K562 (cell line): Measurements from ENCODE around the gene SGPP1. TPM values are rescaled to one million over a fixed set of nuclear protein-coding genes. Genes with fewer than 3 reads are reported as not detected.
"Not testable (repeated sequence)": the region's sequence is repeated elsewhere in the genome, so short reads cannot be mapped to it uniquely, and the experiment has no call there.

Experiments used
- ATAC-seq: fragments of 200-7000 bp; cut with Tn5 transposase; 3 replicates; pipeline ENCODE4 v1.9.1; 2020; ENCODE audit warnings: moderate library complexity
- BruUV-seq: library from RNA; stranded (reverse); fragments of 400-500 nt; replicated peaks from 2 replicates; lab custom pipeline; 2021; lab: Mats Ljungman, UMichigan
- CTCF ChIA-PET: fragments of 300-600 bp; formaldehyde crosslinking; extraction: SDS; loops from one replicate; lab custom pipeline; 2021; ENCODE audit warnings: low intra/inter-chr PET ratio; lab: Yijun Ruan, JAX
- POLR2A ChIA-PET: fragments of 300-600, 350-650 bp; sonication (Branson Sonifier 250); formaldehyde crosslinking; extraction: SDS; loops from one replicate; lab custom pipeline; 2021; ENCODE audit warnings: antibody characterized with exemption, inconsistent platforms; lab: Yijun Ruan, JAX
- DNase-seq, 4 experiments: peaks; one replicate each; pipeline versions ENCODE4 v3.0.0 to v3.0.0-alpha.2; 2011 to 2018; ENCODE audit warnings: low spot score in 3 of 4, mixed read lengths in 3 of 4; ENCODE audit errors: extremely low read depth in 1 of 4
- FAIRE-seq: peaks from 2 replicates; lab custom pipeline; 2011; peaks lifted over from hg19 to GRCh38; lab: Jason Lieb, UNC
- H2AFZ ChIP-seq: 2 replicates; pipeline ENCODE4 v1.6.0; 2011; ENCODE audit warnings: low read depth, low read length, control low read depth, inconsistent platforms
- H3K27ac ChIP-seq: fragments of 200-600 bp; 3 replicates; pipeline ENCODE4 v1.8.0; 2011; ENCODE audit warnings: low read depth, mild to moderate bottlenecking, control low read depth, inconsistent platforms, low read length, moderate library complexity, mixed read lengths; ENCODE audit errors: extremely low read depth
- H3K27me3 ChIP-seq, 2 experiments: fragments of 300-600 bp in 1 of 2; 2 replicates in 1 of 2; 3 replicates in 1 of 2; pipeline versions ENCODE4 v1.6.0 to v1.8.0; 2011; ENCODE audit warnings: inconsistent platforms in 2 of 2, low read length in 2 of 2, mild to moderate bottlenecking in 1 of 2, mixed read lengths in 1 of 2, moderate library complexity in 1 of 2; ENCODE audit not compliant: control insufficient read depth in 2 of 2, insufficient read depth in 2 of 2
- H3K36me3 ChIP-seq: fragments of 300-600 bp; 3 replicates; pipeline ENCODE4 v1.8.0; 2011; ENCODE audit warnings: mild to moderate bottlenecking, low read length, inconsistent platforms; ENCODE audit not compliant: control insufficient read depth, insufficient read depth
- H3K4me1 ChIP-seq, 2 experiments: fragments of 200-600 bp in 1 of 2; replicated peaks in 1 of 2; 2 replicates in 1 of 2; 3 replicates in 1 of 2; pipeline versions ENCODE4 v1.5.1 to v1.8.0; 2011; ENCODE audit warnings: inconsistent platforms in 2 of 2, low read length in 2 of 2, mild to moderate bottlenecking in 1 of 2, mixed read lengths in 1 of 2, moderate library complexity in 1 of 2; ENCODE audit not compliant: control insufficient read depth in 2 of 2, insufficient read depth in 2 of 2
- H3K4me2 ChIP-seq: 2 replicates; pipeline ENCODE4 v1.6.1; 2011; ENCODE audit warnings: low read length, control low read depth, inconsistent platforms, mixed read lengths; ENCODE audit not compliant: insufficient read depth
- H3K4me3 ChIP-seq: fragments of 200-600 bp; sonication (generic), shearing (Covaris generic); 2 replicates; pipeline ENCODE4 v1.5.1; 2016; ENCODE audit warnings: control low read depth, inconsistent platforms
- H3K79me2 ChIP-seq: fragments of 200-600 bp; 3 replicates; pipeline ENCODE4 v1.8.0; 2011; ENCODE audit warnings: low read length, inconsistent platforms; ENCODE audit not compliant: control insufficient read depth, insufficient read depth
- H3K9ac ChIP-seq, 2 experiments: 2 replicates each; pipeline versions ENCODE4 v1.6.0 to v1.6.1; 2011; ENCODE audit warnings: low read depth in 2 of 2, low read length in 2 of 2, control low read depth in 1 of 2, inconsistent platforms in 1 of 2, mild to moderate bottlenecking in 1 of 2, mixed read lengths in 1 of 2; ENCODE audit not compliant: insufficient read depth in 1 of 2
- H3K9me1 ChIP-seq: one replicate; pipeline ENCODE4 v1.6.0; 2011; ENCODE audit warnings: inconsistent platforms, mild to moderate bottlenecking, low read length, moderate library complexity; ENCODE audit not compliant: control insufficient read depth, insufficient read depth
- H3K9me3 ChIP-seq: replicated peaks from 2 replicates; pipeline ENCODE4 v1.5.1; 2011; ENCODE audit warnings: low read depth, low read length, inconsistent platforms; ENCODE audit not compliant: control insufficient read depth, insufficient read depth
- H4K20me1 ChIP-seq: replicated peaks from 2 replicates; pipeline ENCODE4 v1.6.1; 2011; ENCODE audit warnings: low read length, inconsistent platforms, mixed read lengths; ENCODE audit not compliant: control insufficient read depth, insufficient read depth
- C11orf30 ChIP-seq: fragments of 450-650 bp; IDR thresholded peaks from 2 replicates; pipeline ENCODE4 v1.6.1; 2016; ENCODE audit warnings: low read depth, mild to moderate bottlenecking
- MAFG ChIP-seq: fragments of 450-650 bp; conservative IDR thresholded peaks from 2 replicates; pipeline ENCODE4 v1.6.1; 2016; ENCODE audit warnings: missing genetic modification characterization, missing compliant biosample characterization
- NFE2 ChIP-seq: IDR thresholded peaks from 2 replicates; pipeline ENCODE4 v1.6.1; 2014; ENCODE audit warnings: antibody characterized with exemption, low read depth
- ZNF316 ChIP-seq: fragments of 450-650 bp; IDR thresholded peaks from 2 replicates; pipeline ENCODE4 v1.6.1; 2016
- WGBS: fragments of 100-300 bp; shearing (Covaris generic); methylation state at CpG from one replicate; pipeline ENCODE4 v1.1.6; 2016; ENCODE audit warnings: low coverage, mixed read lengths; ENCODE audit not compliant: insufficient coverage; ENCODE audit errors: missing lambda C conversion rate; 5-methylcytosine and 5-hydroxymethylcytosine counted together
- in situ Hi-C: fragments of 300-500 bp; cut with MboI; formaldehyde crosslinking; loops from 4 replicates; pipeline ENCODE4 v1.15.0; 2018; ENCODE audit warnings: inconsistent platforms, mixed read lengths
- intact Hi-C: fragments of 100-400 bp; cut with micrococcal nuclease; formaldehyde crosslinking; loops from 2 replicates; pipeline ENCODE4 v1.14.2; 2022
- polyA plus RNA-seq, 8 experiments: library from polyadenylated mRNA; depleted of rRNA in 4 of 8; stranded (reverse) in 5 of 8; unstranded in 3 of 8; fragments of >200 nt; fragmentation: Nextera tagmentation in 2 of 8; fragmentation: Illumina TruSeq in 1 of 8; extraction: Ambion mirVana in 2 of 8; extraction: Trizol in 1 of 8; gene quantifications; 2 replicates each; pipeline versions ENCODE4 v1.2.1 to v1.2.3, GENCODE V29; 2011 to 2014; ENCODE audit warnings: inconsistent platforms in 1 of 8, missing spikeins in 1 of 8
- small RNA-seq: library from RNA; depleted of rRNA; stranded (forward); fragments of <200 nt; gene quantifications from one replicate; pipeline ENCODE3, GENCODE V24; 2014
- total RNA-seq, 7 experiments: library from RNA; depleted of rRNA in 6 of 7; stranded (reverse); fragments of >200 nt in 6 of 7; fragmentation: Illumina TruSeq in 2 of 7; extraction: Trizol in 2 of 7; gene quantifications; 2 replicates each; pipeline versions ENCODE4 v1.2.1 to v1.2.3, GENCODE V29; 2011 to 2021; ENCODE audit warnings: low replicate concordance in 1 of 7

The SGPP1 gene
- total and polyA plus RNA-seq, 9 of the 15 experiments (the other 6 are each of a cell fraction or from before 2014, with no cell fraction given) = 2.2 to 7.3 (median 5.6) TPM

DNA sequence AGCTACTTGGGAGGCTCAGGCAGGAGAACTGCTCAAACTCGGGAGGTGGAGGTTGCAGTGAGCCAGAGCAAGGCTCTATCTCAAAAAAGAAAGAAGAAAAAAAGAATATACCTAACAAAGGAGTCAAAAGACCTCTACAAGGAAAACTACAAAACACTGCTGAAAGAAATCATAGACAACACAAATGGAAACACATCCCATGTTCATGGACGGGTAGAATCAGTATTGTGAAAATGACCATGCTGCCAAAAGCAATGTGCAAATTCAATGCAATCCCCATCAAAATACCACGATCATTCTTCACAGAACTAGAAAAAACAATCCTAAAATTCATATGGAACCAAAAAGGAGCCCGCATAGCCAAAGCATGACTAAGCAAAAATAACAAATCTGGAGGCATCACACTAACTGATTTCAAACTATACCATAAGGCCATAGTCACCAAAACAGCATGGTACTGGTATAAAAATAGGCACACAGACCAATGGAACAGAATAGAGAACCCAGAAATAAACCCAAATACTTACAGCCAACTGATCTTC, 91.7 kb downstream of the SGPP1 start:
- H3K27me3 ChIP-seq, H3K36me3 ChIP-seq, BruUV-seq, H4K20me1 ChIP-seq, H3K4me2 ChIP-seq, H3K9ac ChIP-seq, DNase-seq, H2AFZ ChIP-seq, H3K4me1 ChIP-seq, H3K27ac ChIP-seq, POLR2A ChIA-PET, CTCF ChIA-PET, FAIRE-seq, in situ Hi-C loops, H3K4me3 ChIP-seq, ATAC-seq, H3K9me3 ChIP-seq, H3K9me1 ChIP-seq: not testable (repeated sequence)
- TF ChIP-seq NFE2 (peak; percentile 23; the same call in 1 of the 2 replicates), C11orf30 (0 out of 2 replicates have a peak, but pooled peaks have one; percentile 18), ZNF316 (peak; percentile 35; the same call in 1 of the 2 replicates), MAFG (tag) (peak; percentile 65)
- WGBS = 79% methylated on average over 2 of the region's 4 CpGs
- intact Hi-C loops = loop anchor here (10.0 kb wide), 1 partner anchor 139 kb away; no protein-coding TSS in a partner anchor
- peaks cover 94% of the 10 kb centered on the region for H3K79me2 ChIP-seq

Small RNA genes lying within 50 kb of the gene (small RNA-seq; reads per million reads assigned to genes)
- not detected for gene AL161670.1
- not detected for gene RF00012
- not detected for gene RNU7-116P

Other genes with a start within 250 kb of the SGPP1 start
- gene PPP2R5E, start 184.7 kb downstream of the SGPP1 start, total RNA-seq (2014; rRNA removed) = 5.1 and 5.2 TPM in 2 replicates
- 15.6 and 18.1 TPM in 2 replicates for gene PPP2R5E, start 184.7 kb downstream of the SGPP1 start, total RNA-seq (2014; rRNA removed; fragmentation: Illumina TruSeq; extraction: Trizol)
- 14.1 and 14.5 TPM in 2 replicates for gene PPP2R5E, start 184.7 kb downstream of the SGPP1 start, total RNA-seq (2015; rRNA removed; fragmentation: Illumina TruSeq; extraction: Trizol)
- 30.3 and 30.8 TPM in 2 replicates for gene PPP2R5E, start 184.7 kb downstream of the SGPP1 start, total RNA-seq (2021)
- gene PPP2R5E, start 184.7 kb downstream of the SGPP1 start, polyA plus RNA-seq (2011; rRNA removed) = 5.5 and 11.0 TPM in 2 replicates
- 15.8 and 18.4 TPM in 2 replicates for gene PPP2R5E, start 184.7 kb downstream of the SGPP1 start, polyA plus RNA-seq (2014; fragmentation: Illumina TruSeq; extraction: Trizol)
- 1 to 10 TPM; 4.2 to 6.2 TPM for gene PPP2R5E, start 184.7 kb downstream of the SGPP1 start, polyA plus RNA-seq (2014; fragmentation: Nextera tagmentation; extraction: Ambion mirVana)
- gene PPP2R5E, start 184.7 kb downstream of the SGPP1 start, polyA plus RNA-seq (2014; rRNA removed) = 8.9 and 9.0 TPM in 2 replicates
- 11.3 and 11.7 TPM in 2 replicates for gene WDR89, start 86.2 kb downstream of the SGPP1 start, total RNA-seq (2014; rRNA removed)
- gene WDR89, start 86.2 kb downstream of the SGPP1 start, total RNA-seq (2014; rRNA removed; fragmentation: Illumina TruSeq; extraction: Trizol) = 25.6 and 27.7 TPM in 2 replicates
- gene WDR89, start 86.2 kb downstream of the SGPP1 start, total RNA-seq (2015; rRNA removed; fragmentation: Illumina TruSeq; extraction: Trizol) = 16.0 and 18.0 TPM in 2 replicates
- 15.7 and 19.0 TPM in 2 replicates for gene WDR89, start 86.2 kb downstream of the SGPP1 start, total RNA-seq (2021)
- 13.7 and 20.1 TPM in 2 replicates for gene WDR89, start 86.2 kb downstream of the SGPP1 start, polyA plus RNA-seq (2011; rRNA removed)
- gene WDR89, start 86.2 kb downstream of the SGPP1 start, polyA plus RNA-seq (2014; fragmentation: Illumina TruSeq; extraction: Trizol) = 13.2 and 14.9 TPM in 2 replicates
- gene WDR89, start 86.2 kb downstream of the SGPP1 start, polyA plus RNA-seq (2014; fragmentation: Nextera tagmentation; extraction: Ambion mirVana) = 10 to 100 TPM; 16.2 to 23.8 TPM
- 9.3 and 9.9 TPM in 2 replicates for gene WDR89, start 86.2 kb downstream of the SGPP1 start, polyA plus RNA-seq (2014; rRNA removed)
- 0.09 and 0.20 TPM in 2 replicates for gene SYNE2, start 124.9 kb upstream of the SGPP1 start, total RNA-seq (2014; rRNA removed)
- 0.11 and 0.38 TPM in 2 replicates for gene SYNE2, start 124.9 kb upstream of the SGPP1 start, total RNA-seq (2014; rRNA removed; fragmentation: Illumina TruSeq; extraction: Trizol)
- gene SYNE2, start 124.9 kb upstream of the SGPP1 start, total RNA-seq (2015; rRNA removed; fragmentation: Illumina TruSeq; extraction: Trizol) = 0.25 and 0.26 TPM in 2 replicates
- gene SYNE2, start 124.9 kb upstream of the SGPP1 start, total RNA-seq (2021) = 0.53 and 0.81 TPM in 2 replicates
- gene SYNE2, start 124.9 kb upstream of the SGPP1 start, polyA plus RNA-seq (2011; rRNA removed) = 0.06 and 0.23 TPM in 2 replicates
- 0.06 and 0.07 TPM in 2 replicates for gene SYNE2, start 124.9 kb upstream of the SGPP1 start, polyA plus RNA-seq (2014; fragmentation: Illumina TruSeq; extraction: Trizol)
- under 1 TPM; 0.06 to 0.11 TPM for gene SYNE2, start 124.9 kb upstream of the SGPP1 start, polyA plus RNA-seq (2014; fragmentation: Nextera tagmentation; extraction: Ambion mirVana)
- 0.13 and 0.20 TPM in 2 replicates for gene SYNE2, start 124.9 kb upstream of the SGPP1 start, polyA plus RNA-seq (2014; rRNA removed)